Calu3 (cell line): Measurements from ENCODE around the gene BRD1. TPM values are rescaled to one million over a fixed set of nuclear protein-coding genes. Genes with fewer than 3 reads are reported as not detected.

Experiments
- BruUV-seq: library from RNA; stranded (reverse); fragments of 400-500 nt; replicated peaks from 2 replicates; lab custom pipeline; 2021; lab: Mats Ljungman, UMichigan
- CTCF ChIA-PET: fragments of 300-600 bp; sonication (Branson Sonifier 250); formaldehyde crosslinking; loops from one replicate; lab custom pipeline; 2022; ENCODE audit warnings: antibody characterized with exemption; lab: Charles Lee
- DNase-seq: peaks from one replicate; pipeline ENCODE4 v3.0.0; 2022
- H3K27ac Mint-ChIP-seq: one replicate; pipeline ENCODE4 v1.8.0; 2022; ENCODE audit warnings: mixed read lengths; ENCODE audit not compliant: unreplicated experiment
- H3K27me3 Mint-ChIP-seq: one replicate; pipeline ENCODE4 v1.8.0; 2022; ENCODE audit warnings: mixed read lengths; ENCODE audit not compliant: unreplicated experiment
- H3K36me3 Mint-ChIP-seq: one replicate; pipeline ENCODE4 v1.8.0; 2022; ENCODE audit warnings: mild to moderate bottlenecking, moderate library complexity, mixed read lengths; ENCODE audit not compliant: insufficient read depth, unreplicated experiment
- H3K4me1 Mint-ChIP-seq: one replicate; pipeline ENCODE4 v1.8.0; 2022; ENCODE audit warnings: mild to moderate bottlenecking, low read depth, mixed read lengths; ENCODE audit not compliant: unreplicated experiment
- H3K4me3 Mint-ChIP-seq: one replicate; pipeline ENCODE4 v1.8.0; 2022; ENCODE audit warnings: mild to moderate bottlenecking, low read depth, moderate library complexity, mixed read lengths; ENCODE audit not compliant: unreplicated experiment
- H3K9me3 Mint-ChIP-seq: one replicate; pipeline ENCODE4 v1.8.0; 2022; ENCODE audit warnings: low read depth, mixed read lengths; ENCODE audit not compliant: unreplicated experiment
- CTCF ChIP-seq: fragments of 200-600 bp; IDR thresholded peaks from one replicate; pipeline ENCODE4 v1.8.0; 2022; ENCODE audit warnings: antibody characterized with exemption; ENCODE audit not compliant: unreplicated experiment
- intact Hi-C: fragments of 100-400 bp; cut with micrococcal nuclease; formaldehyde crosslinking; loops from one replicate; pipeline ENCODE4 v1.10.0; 2022; ENCODE audit not compliant: unreplicated experiment
- total RNA-seq: library from RNA; stranded (reverse); gene quantifications from 2 replicates; pipeline ENCODE4 v1.2.3, GENCODE V29; 2022

The BRD1 gene
- total RNA-seq, 1 experiment from 2014 or later = 41.4 TPM

- Mint-ChIP-seq H3K4me3 (no peak overlapping the region), H3K9me3 (peaks cover 7% of the 10 kb centered on the region), H3K27me3 (no peaks in the 10 kb centered on the region), H3K27ac (no peak overlapping the region), H3K4me1 (no peaks in the 10 kb centered on the region), H3K36me3 (peaks cover 7% of the 10 kb centered on the region)
- intact Hi-C loops = no loop called here
- TF ChIP-seq CTCF = no peak
- CTCF ChIA-PET = no interaction called here
- no peak for DNase-seq
- BruUV-seq = no TSS peak
These were observed 34.2 kb upstream of the BRD1 start for GRCh38 chr22:49861642-49862495.

- CTCF ChIA-PET = interaction anchor here (0.6 kb wide), 1 partner anchor 13 kb away, joined by 3 read pairs; no protein-coding TSS in a partner anchor
- no peak for DNase-seq
- no TSS peak for BruUV-seq
- Mint-ChIP-seq H3K36me3 (peaks cover 24% of the 10 kb centered on the region), H3K9me3 (no peaks in the 10 kb centered on the region), H3K4me1 (peaks cover 20% of the 10 kb centered on the region), H3K27me3 (no peaks in the 10 kb centered on the region), H3K27ac (no peak overlapping the region), H3K4me3 (no peak overlapping the region)
- TF ChIP-seq CTCF = no peak
- intact Hi-C loops = no loop called here
These were observed 31.2 kb upstream of the BRD1 start for GRCh38 chr22:49858827-49859226.

GRCh38 chr22:49856766-49857618 is 29.3 kb upstream of the BRD1 start:
- no TSS peak for BruUV-seq
- intact Hi-C loops = no loop called here
- no peak overlapping the region for H3K27ac Mint-ChIP-seq

More at GRCh38 chr22:49856766-49857618, 29.3 kb upstream of the BRD1 start:
- no peak overlapping the region for H3K4me3 Mint-ChIP-seq
- H3K4me1 Mint-ChIP-seq = peaks cover 20% of the 10 kb centered on the region
- no peak for DNase-seq
- no peaks in the 10 kb centered on the region for H3K9me3 Mint-ChIP-seq
- peaks cover 2% of the 10 kb centered on the region for H3K27me3 Mint-ChIP-seq
- CTCF ChIA-PET = no interaction called here
- TF ChIP-seq CTCF = no peak
- H3K36me3 Mint-ChIP-seq = peaks cover 34% of the 10 kb centered on the region
